Progenitor cell of endocrine pancreas (in vitro differentiated cells): Measurements from ENCODE around the gene OXCT1. TPM values are rescaled to one million over a fixed set of nuclear protein-coding genes. Genes with fewer than 3 reads are reported as not detected.

Experiments used
- DNase-seq: peaks from one replicate; pipeline ENCODE4 v3.0.0; 2021; ENCODE audit warnings: low spot score; ENCODE audit not compliant: unreplicated experiment
- H3K27ac Mint-ChIP-seq: 2 replicates; pipeline ENCODE4 v1.8.0; 2021; ENCODE audit warnings: mild to moderate bottlenecking, moderate library complexity, mixed read lengths
- H3K27me3 Mint-ChIP-seq: 2 replicates; pipeline ENCODE4 v1.8.0; 2021; ENCODE audit warnings: mixed read lengths
- H3K36me3 Mint-ChIP-seq: 2 replicates; pipeline ENCODE4 v1.8.0; 2022; ENCODE audit warnings: mixed read lengths; ENCODE audit not compliant: insufficient read depth
- H3K4me1 Mint-ChIP-seq: 2 replicates; pipeline ENCODE4 v1.8.0; 2021; ENCODE audit warnings: low read depth, mixed read lengths
- H3K4me3 Mint-ChIP-seq: 2 replicates; pipeline ENCODE4 v1.8.0; 2021; ENCODE audit warnings: low read depth, mild to moderate bottlenecking, moderate library complexity, mixed read lengths
- H3K9me3 Mint-ChIP-seq: 2 replicates; pipeline ENCODE4 v1.8.0; 2021; ENCODE audit warnings: low read depth, mixed read lengths
- CTCF ChIP-seq: fragments of 200-600 bp; sonication (generic); IDR thresholded peaks from one replicate; pipeline ENCODE4 v1.5.0; 2021; ENCODE audit warnings: antibody characterized with exemption, mild to moderate bottlenecking; ENCODE audit not compliant: unreplicated experiment
- total RNA-seq: library from RNA; stranded (reverse); gene quantifications from 2 replicates; pipeline ENCODE4 v1.2.1, GENCODE V29; 2021

Gene OXCT1
- total RNA-seq, 1 donor from 2014 or later = 19.9 TPM

GRCh38 chr5:41863871-41864486 lies 6.2 kb downstream of the OXCT1 start:
- no peak for TF ChIP-seq CTCF
- Mint-ChIP-seq H3K4me3 (no peak overlapping the region), H3K27me3 (peaks cover 3% of the 10 kb centered on the region), H3K9me3 (no peaks in the 10 kb centered on the region), H3K36me3 (peaks cover 5% of the 10 kb centered on the region), H3K27ac (no peak overlapping the region), H3K4me1 (peaks cover 2% of the 10 kb centered on the region)
- no peak for DNase-seq

- Mint-ChIP-seq H3K27me3 (no peaks in the 10 kb centered on the region), H3K4me3 (no peak overlapping the region), H3K27ac (no peak overlapping the region), H3K4me1 (no peaks in the 10 kb centered on the region), H3K36me3 (peaks cover 5% of the 10 kb centered on the region), H3K9me3 (no peaks in the 10 kb centered on the region)
- no peak for TF ChIP-seq CTCF
- no peak for DNase-seq
Measured at GRCh38 chr5:41858890-41859289, 11.3 kb downstream of the OXCT1 start.

GRCh38 chr5:41857989-41858388 lies 12.2 kb downstream of the OXCT1 start:
- TF ChIP-seq CTCF = no peak
- Mint-ChIP-seq H3K4me3 (no peak overlapping the region), H3K36me3 (peaks cover 6% of the 10 kb centered on the region), H3K27me3 (no peaks in the 10 kb centered on the region), H3K4me1 (no peaks in the 10 kb centered on the region), H3K27ac (no peak overlapping the region), H3K9me3 (no peaks in the 10 kb centered on the region)
- no peak for DNase-seq

- Mint-ChIP-seq H3K4me3 (no peak overlapping the region), H3K27ac (no peak overlapping the region), H3K9me3 (no peaks in the 10 kb centered on the region), H3K27me3 (no peaks in the 10 kb centered on the region), H3K4me1 (no peaks in the 10 kb centered on the region), H3K36me3 (peaks cover 7% of the 10 kb centered on the region)
- DNase-seq = peak; percentile 26
- peak; percentile 86 for TF ChIP-seq CTCF
Measured at GRCh38 chr5:41856644-41857491, 13.4 kb downstream of the OXCT1 start.

- no peak for DNase-seq
- Mint-ChIP-seq H3K9me3 (peaks cover 5% of the 10 kb centered on the region), H3K27me3 (no peaks in the 10 kb centered on the region), H3K4me3 (no peak overlapping the region), H3K4me1 (no peaks in the 10 kb centered on the region), H3K36me3 (peaks cover 24% of the 10 kb centered on the region), H3K27ac (no peak overlapping the region)
- no peak for TF ChIP-seq CTCF
Measured at GRCh38 chr5:41852293-41852692, 17.9 kb downstream of the OXCT1 start.
